ENCODE measurements around the gene AJAP1.
A peak's percentile ranks its signal among the peaks of the same experiment; 100 is the strongest.

GRCh38 chr1:4825800-4826450 lies 171.5 kb downstream of the AJAP1 start:
- TF ChIP-seq CTCF (IDR thresholded peaks at IDR 0.05 in 2 of 3, conservative IDR thresholded peaks at IDR 0.05 in 1 of 3; ENCODE audit: borderline replicate concordance in 1 of 3, insufficient read depth in 1 of 3, low read depth in 2 of 3, low read length in 2 of 3) (peak in 2 of 3 experiments; percentile 22 to 38; a peak in 3 of 6 replicates), REST (IDR thresholded peaks at IDR 0.05; ENCODE audit: low read depth) (no peak), FOSL1 (IDR thresholded peaks at IDR 0.05; ENCODE audit: low read depth) (no peak), POLR2AphosphoS5 (IDR thresholded peaks at IDR 0.05; ENCODE audit: low read depth, low read length) (no peak), POLR2A (IDR thresholded peaks at IDR 0.05; ENCODE audit: borderline replicate concordance, extremely low read depth, insufficient read depth, insufficient read length) (no peak)

Measured in HCT116 (cell line).